Activated naive CD4-positive, alpha-beta T cell (primary cell): Measurements from ENCODE around the gene RCCD1.

Source experiments
- DNase-seq, 4 experiments: peaks; one replicate each; lab custom pipeline; 2025; lab: John Stamatoyannopoulos, UW

Gene RCCD1

GRCh38 chr15:90942354-90943120 is 12.1 kb upstream of the RCCD1 start:
- DNase-seq = no peak

GRCh38 chr15:90945091-90945490 is 9.6 kb upstream of the RCCD1 start:
- no peak for DNase-seq

- DNase-seq = no peak
Observed at GRCh38 chr15:90946538-90946937, 8.1 kb upstream of the RCCD1 start.

GRCh38 chr15:90946941-90947576 is 7.6 kb upstream of the RCCD1 start:
- no peak for DNase-seq

- no peak for DNase-seq
Observed at GRCh38 chr15:90947577-90948357, 6.9 kb upstream of the RCCD1 start.

- no peak for DNase-seq
Observed at GRCh38 chr15:90948506-90948905, 6.2 kb upstream of the RCCD1 start.

GRCh38 chr15:90949979-90950675 is 4.6 kb upstream of the RCCD1 start:
- DNase-seq = no peak

- DNase-seq = no peak
Observed at GRCh38 chr15:90950676-90951075, 4.0 kb upstream of the RCCD1 start.

GRCh38 chr15:90952901-90953677 is 1.6 kb upstream of the RCCD1 start:
- no peak for DNase-seq

- DNase-seq = no peak
Observed at GRCh38 chr15:90953947-90954711, 555 bp upstream of the RCCD1 start.

- no peak for DNase-seq
Observed at GRCh38 chr15:90955624-90956273, 1.1 kb downstream of the RCCD1 start.

- peak; percentile 8 to 70 (median 45) for DNase-seq
Observed at GRCh38 chr15:90956274-90957030, 1.8 kb downstream of the RCCD1 start.

- DNase-seq = no peak
Observed at GRCh38 chr15:90957031-90957790, 2.5 kb downstream of the RCCD1 start.

- no peak for DNase-seq
Observed at GRCh38 chr15:90957791-90958190, 3.1 kb downstream of the RCCD1 start.

GRCh38 chr15:90959028-90959595 is 4.4 kb downstream of the RCCD1 start:
- no peak for DNase-seq

- DNase-seq = no peak
Observed at GRCh38 chr15:90959894-90960293, 5.2 kb downstream of the RCCD1 start.

GRCh38 chr15:90960298-90961091 is 5.8 kb downstream of the RCCD1 start:
- no peak for DNase-seq
